GM18861 (cell line): Measurements from ENCODE around the gene FGD5.

Source experiments
- ATAC-seq: cut with Tn5 transposase; IDR thresholded peaks from one replicate; pipeline ENCODE4 v1.9.1; 2021; ENCODE audit not compliant: unreplicated experiment

Gene FGD5

DNA sequence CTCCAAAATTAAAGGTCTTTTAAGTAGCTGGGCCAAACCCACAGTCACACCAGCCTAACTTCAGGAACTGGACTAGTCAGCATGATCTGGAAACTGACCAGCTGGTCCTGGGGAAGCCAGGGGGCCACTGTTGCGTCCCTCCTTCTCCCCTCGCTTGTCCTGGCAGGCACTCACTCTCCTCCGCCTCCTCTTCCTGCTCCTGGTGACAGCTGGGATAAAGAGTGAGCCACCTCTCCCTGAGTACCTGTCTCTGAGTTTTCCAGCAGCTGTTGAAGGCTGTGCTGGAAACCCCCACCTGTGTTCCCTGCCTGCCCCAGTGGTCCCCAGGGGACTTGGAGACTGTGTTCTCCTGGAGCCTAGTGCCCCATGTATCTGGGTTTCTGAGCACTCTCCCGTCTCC, 56.0 kb downstream of the FGD5 start:
- no peak for ATAC-seq

GRCh38 chr3:14875411-14876175, 56.8 kb downstream of the FGD5 start:
- ATAC-seq, result no peak

DNA sequence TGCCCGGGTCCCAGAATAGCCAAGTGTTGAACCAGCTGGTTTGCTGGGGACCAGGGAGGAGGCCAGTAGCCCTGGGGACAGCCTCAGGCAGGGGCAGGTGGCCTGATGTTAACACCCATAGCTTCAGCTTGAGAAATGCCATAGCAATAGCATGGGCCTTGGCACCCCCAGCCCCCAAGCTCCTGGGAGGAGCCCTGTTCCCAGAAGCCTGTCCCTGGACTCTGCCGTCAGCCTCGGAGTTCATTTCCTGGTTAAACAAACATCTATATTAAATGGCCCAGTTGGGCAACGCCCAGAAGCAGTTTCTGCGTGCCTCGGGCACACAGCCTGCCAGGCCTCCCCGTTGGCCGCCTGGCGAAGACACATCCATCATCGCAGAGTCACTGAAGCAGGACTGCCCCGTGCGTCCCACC, 58.2 kb downstream of the FGD5 start:
- no peak for ATAC-seq

- no peak for ATAC-seq
These were observed 58.7 kb downstream of the FGD5 start for GRCh38 chr3:14877469-14877868.

GRCh38 chr3:14879211-14879874, 60.6 kb downstream of the FGD5 start:
- no peak for ATAC-seq

GRCh38 chr3:14880447-14881106, 61.8 kb downstream of the FGD5 start:
- no peak for ATAC-seq

GRCh38 chr3:14883226-14883625, 64.5 kb downstream of the FGD5 start:
- ATAC-seq, result no peak

DNA sequence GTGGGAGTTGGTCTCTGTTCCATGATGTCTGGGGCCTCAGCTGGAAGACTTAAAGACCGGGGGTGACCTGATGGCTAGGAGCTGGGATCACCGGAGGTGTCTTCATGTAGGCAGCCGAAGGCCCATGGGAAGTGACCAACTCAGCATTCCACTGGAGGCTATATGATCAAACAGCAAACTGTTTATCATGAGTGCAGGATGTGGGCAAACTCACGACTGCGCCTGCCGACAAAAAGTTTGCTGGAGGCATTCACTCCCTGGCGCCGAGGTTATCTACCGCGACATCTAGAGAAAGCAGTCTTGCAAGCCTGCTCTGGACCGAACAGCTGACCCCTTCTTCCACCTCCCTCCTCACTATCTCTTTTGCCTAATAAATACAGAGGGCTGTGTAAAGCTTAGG, 65.9 kb downstream of the FGD5 start:
- ATAC-seq, result no peak

DNA sequence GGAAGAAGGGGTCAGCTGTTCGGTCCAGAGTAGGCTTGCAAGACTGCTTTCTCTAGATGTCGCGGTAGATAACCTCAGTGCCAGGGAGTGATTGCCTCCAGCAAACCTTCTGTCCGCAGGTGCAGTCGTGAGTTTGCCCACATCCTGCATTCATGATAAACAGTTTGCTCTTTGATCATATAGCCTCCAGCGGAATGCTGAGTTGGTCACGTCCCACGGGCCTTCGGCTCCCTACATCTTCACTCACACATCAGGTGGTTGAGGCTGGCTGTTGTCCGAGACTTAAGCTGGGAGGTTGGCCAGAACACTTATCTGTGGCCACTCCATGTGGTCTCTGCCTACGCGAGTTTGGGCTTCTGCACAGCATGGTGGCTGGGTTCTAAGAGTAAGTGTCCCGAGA, 66.5 kb downstream of the FGD5 start:
- ATAC-seq, result no peak

- no peak for ATAC-seq
These were observed 67.3 kb downstream of the FGD5 start for GRCh38 chr3:14886101-14886500.

GRCh38 chr3:14889205-14889604, 70.4 kb downstream of the FGD5 start:
- ATAC-seq, result no peak

GRCh38 chr3:14889943-14890342, 71.2 kb downstream of the FGD5 start:
- ATAC-seq, result no peak

DNA sequence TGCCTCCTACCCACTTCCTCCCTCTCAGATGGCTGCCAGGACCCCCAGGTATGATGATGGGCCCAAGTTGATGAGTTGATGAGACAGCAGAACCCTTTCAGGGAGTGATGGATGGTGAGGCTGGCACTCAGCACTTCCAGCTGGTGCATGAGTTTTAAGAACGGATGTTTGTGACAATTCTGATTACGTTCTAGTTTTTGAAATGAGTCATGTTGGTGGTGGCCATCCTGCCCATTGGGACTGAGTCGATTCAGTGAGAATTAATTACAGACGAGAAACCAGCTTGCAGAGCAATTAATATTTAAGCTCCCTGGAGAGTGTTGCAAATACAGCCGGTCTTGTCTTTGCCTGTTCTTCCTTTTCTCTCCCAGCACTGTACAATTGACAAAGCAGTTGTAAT, 71.7 kb downstream of the FGD5 start:
- peak; percentile 84 for ATAC-seq

- no peak for ATAC-seq
These were observed 72.7 kb downstream of the FGD5 start for GRCh38 chr3:14891135-14892132.

GRCh38 chr3:14892226-14892625, 73.5 kb downstream of the FGD5 start:
- no peak for ATAC-seq

DNA sequence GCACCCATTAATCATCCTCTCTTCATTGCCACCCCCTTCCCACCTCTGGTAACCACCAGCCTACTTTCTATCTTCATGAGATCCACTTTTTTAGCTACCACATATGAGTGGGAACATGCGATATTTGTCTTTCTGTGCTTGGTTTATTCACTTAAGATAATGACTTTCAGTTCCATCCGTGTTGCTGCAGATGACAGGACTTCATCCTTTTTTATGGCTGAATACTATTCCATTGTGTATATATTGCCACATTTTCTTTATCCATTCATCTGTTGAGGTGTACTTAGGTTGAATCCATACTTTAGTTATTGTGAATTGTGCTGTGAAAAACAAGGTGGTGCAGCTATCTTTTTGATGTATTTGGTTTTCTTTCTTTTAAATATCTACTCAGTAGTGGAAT, 75.3 kb downstream of the FGD5 start:
- no peak for ATAC-seq

GRCh38 chr3:14897266-14897665, 78.5 kb downstream of the FGD5 start:
- ATAC-seq, result no peak

DNA sequence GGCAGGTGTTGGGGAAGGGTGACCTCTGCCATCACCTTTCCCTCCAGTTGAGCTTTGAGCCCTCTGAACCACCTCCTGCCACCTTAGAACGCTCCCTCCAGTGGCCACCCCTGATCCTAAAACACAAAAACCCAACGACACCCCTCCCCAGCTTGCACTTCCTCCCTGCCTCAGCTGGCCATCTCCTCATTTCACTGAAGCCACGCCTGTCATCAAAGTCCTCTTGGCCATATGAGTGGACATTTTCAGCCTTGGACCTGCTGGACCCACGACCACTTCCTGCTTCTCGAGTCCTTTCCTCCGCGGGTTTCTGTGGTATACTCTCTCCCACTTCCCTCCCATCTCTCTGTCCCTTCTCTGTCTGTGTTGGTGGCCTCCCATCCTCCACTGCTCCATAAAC, 80.2 kb downstream of the FGD5 start:
- no peak for ATAC-seq

DNA sequence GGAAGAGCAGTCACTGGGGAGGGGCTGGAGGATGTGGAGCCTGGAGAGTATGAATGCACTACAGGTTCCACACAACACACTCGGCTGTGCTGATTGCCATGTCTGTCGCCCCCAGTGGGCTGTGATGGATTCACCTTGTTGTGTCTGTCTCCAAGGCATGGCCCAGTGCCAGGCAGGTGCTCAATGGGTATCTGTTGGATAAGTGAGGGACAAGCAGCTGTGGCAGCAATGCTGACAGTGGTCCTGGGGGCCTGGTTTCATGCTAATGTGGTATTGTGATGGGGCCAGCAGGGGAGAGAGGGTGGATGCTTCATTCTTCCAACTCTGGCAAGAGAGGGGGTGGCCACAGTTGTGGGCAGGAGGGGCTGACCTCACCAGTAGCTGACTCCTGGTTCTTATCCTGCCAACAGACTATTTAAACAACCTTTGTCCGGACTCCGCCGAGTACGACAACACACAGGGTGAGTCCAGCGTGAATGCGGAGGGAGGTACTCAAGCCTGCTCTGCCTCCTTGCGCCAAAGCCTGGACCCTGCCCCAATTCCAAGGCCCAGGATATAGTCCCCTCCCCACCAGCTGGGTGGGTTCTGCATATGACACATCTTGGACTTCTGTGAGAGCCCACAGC, 81.3 kb downstream of the FGD5 start:
- ATAC-seq, result no peak
